Cardiac fibroblast (primary cell): Measurements from ENCODE around the gene RUSC2.

ENCODE experiments used
- DNase-seq, 2 donors: peaks; one replicate each; pipeline versions ENCODE4 v3.0.0 to v3.0.0-alpha.2; 2010; ENCODE audit warnings: low read depth in 2 of 2
- H3K4me3 ChIP-seq, 2 donors: replicated peaks in 1 of 2; 1 replicate in 1 of 2; 2 replicates in 1 of 2; pipeline ENCODE4 v1.5.1; 2011; ENCODE audit warnings: low read depth in 2 of 2, low read length in 2 of 2, mild to moderate bottlenecking in 2 of 2, moderate library complexity in 1 of 2
- CTCF ChIP-seq: IDR thresholded peaks from one replicate; pipeline ENCODE4 v1.5.1; 2011; ENCODE audit warnings: low read depth, mild to moderate bottlenecking, low read length, inconsistent platforms

Gene RUSC2

GRCh38 chr9:35482071-35482470, 7.8 kb upstream of the RUSC2 start:
- peak in 1 of 2 donors; percentile 21 for DNase-seq
- no peak for TF ChIP-seq CTCF

GRCh38 chr9:35484406-35484805, 5.5 kb upstream of the RUSC2 start:
- peak in 1 of 2 donors; percentile 47 for DNase-seq
- TF ChIP-seq CTCF: no peak
- H3K4me3 ChIP-seq: no peak overlapping the region

More at GRCh38 chr9:35482071-35482470, 7.8 kb upstream of the RUSC2 start:
- H3K4me3 ChIP-seq: no peak overlapping the region

- TF ChIP-seq CTCF: no peak
- no peak for DNase-seq
- no peak overlapping the region for H3K4me3 ChIP-seq
Measured at GRCh38 chr9:35487081-35487480, 2.8 kb upstream of the RUSC2 start.

- TF ChIP-seq CTCF: no peak
- H3K4me3 ChIP-seq: no peak overlapping the region
- DNase-seq: no peak
Measured at GRCh38 chr9:35488021-35488420, 1.9 kb upstream of the RUSC2 start.

- no peak for DNase-seq
- H3K4me3 ChIP-seq: peak overlapping the region; percentile 67 to 95
- TF ChIP-seq CTCF: no peak
Measured at GRCh38 chr9:35488566-35489312, 1.2 kb upstream of the RUSC2 start.

- DNase-seq: no peak
- TF ChIP-seq CTCF: no peak
- H3K4me3 ChIP-seq: peak overlapping the region; percentile 67 to 95
Measured at GRCh38 chr9:35490155-35490909, 421 bp downstream of the RUSC2 start.
